MM.1S (cell line): Measurements from ENCODE around the gene ARPP21.

Source experiments
- DNase-seq: peaks from one replicate; pipeline ENCODE4 v3.0.0-alpha.2; 2015
- H2AFZ ChIP-seq: fragments of 300-600 bp; sonication (generic); 2 replicates; pipeline ENCODE4 v1.6.0; 2016; ENCODE audit warnings: antibody characterized with exemption, low read length
- H3F3A ChIP-seq: fragments of 300-600 bp; sonication (generic); 2 replicates; pipeline ENCODE4 v1.6.1; 2016; ENCODE audit warnings: mild to moderate bottlenecking, antibody characterized with exemption, low read length, moderate library complexity, mixed read lengths; ENCODE audit not compliant: insufficient read depth
- H3K27ac ChIP-seq: fragments of 300-600 bp; sonication (generic); 2 replicates; pipeline ENCODE4 v1.5.1; 2016; ENCODE audit warnings: mild to moderate bottlenecking, low read length
- H3K27me3 ChIP-seq: fragments of 300-600 bp; sonication (generic); replicated peaks from 2 replicates; pipeline ENCODE4 v1.6.0; 2016; ENCODE audit warnings: low read length; ENCODE audit not compliant: insufficient read depth
- H3K36me3 ChIP-seq: fragments of 300-600 bp; sonication (generic); replicated peaks from 2 replicates; pipeline ENCODE4 v1.6.1; 2016; ENCODE audit warnings: mild to moderate bottlenecking, low read length, mixed read lengths; ENCODE audit not compliant: insufficient read depth
- H3K4me1 ChIP-seq: fragments of 300-600 bp; sonication (generic); 2 replicates; pipeline ENCODE4 v1.6.1; 2016; ENCODE audit warnings: low read length, mixed read lengths
- H3K4me2 ChIP-seq: fragments of 300-600 bp; sonication (generic); 2 replicates; pipeline ENCODE4 v1.6.0; 2016; ENCODE audit warnings: low read depth, low read length
- H3K4me3 ChIP-seq: fragments of 300-600 bp; sonication (generic); 2 replicates; pipeline ENCODE4 v1.5.1; 2016; ENCODE audit warnings: low read length, mixed read lengths
- H3K79me2 ChIP-seq: fragments of 300-600 bp; sonication (generic); 2 replicates; pipeline ENCODE4 v1.6.1; 2016; ENCODE audit warnings: mixed run types, low read length, mixed read lengths
- H3K9ac ChIP-seq: fragments of 300-600 bp; sonication (generic); 2 replicates; pipeline ENCODE4 v1.6.1; 2016; ENCODE audit warnings: low read length, mixed read lengths
- H3K9me2 ChIP-seq: fragments of 300-600 bp; sonication (generic); replicated peaks from 2 replicates; pipeline ENCODE4 v1.6.1; 2016; ENCODE audit warnings: mild to moderate bottlenecking, low read length, mixed read lengths; ENCODE audit not compliant: insufficient read depth
- H3K9me3 ChIP-seq: fragments of 300-600 bp; sonication (generic); replicated peaks from 2 replicates; pipeline ENCODE4 v1.6.1; 2016; ENCODE audit warnings: mild to moderate bottlenecking, low read length, mixed read lengths; ENCODE audit not compliant: insufficient read depth
- H4K20me1 ChIP-seq: fragments of 300-600 bp; sonication (generic); 2 replicates; pipeline ENCODE4 v1.6.1; 2016; ENCODE audit warnings: mild to moderate bottlenecking, low read length, moderate library complexity, mixed read lengths; ENCODE audit not compliant: insufficient read depth
- EZH2 ChIP-seq: fragments of 300-600 bp; sonication (generic); optimal IDR thresholded peaks from 2 replicates; pipeline ENCODE3; 2017; ENCODE audit warnings: low read depth, mild to moderate bottlenecking, antibody characterized with exemption, low read length, mixed read lengths
- EZH2phosphoT487 ChIP-seq: fragments of 300-600 bp; sonication (generic); IDR thresholded peaks from 2 replicates; pipeline ENCODE4 v1.6.1; 2018; ENCODE audit warnings: antibody characterized with exemption, low read length
- TF ChIP-seq, protein P1 (sequence below): fragments of 300-600 bp; sonication (generic); IDR thresholded peaks from 2 replicates; pipeline ENCODE4 v1.5.1; 2016; ENCODE audit warnings: antibody characterized with exemption, low read length, mixed read lengths

Gene ARPP21

DNA sequence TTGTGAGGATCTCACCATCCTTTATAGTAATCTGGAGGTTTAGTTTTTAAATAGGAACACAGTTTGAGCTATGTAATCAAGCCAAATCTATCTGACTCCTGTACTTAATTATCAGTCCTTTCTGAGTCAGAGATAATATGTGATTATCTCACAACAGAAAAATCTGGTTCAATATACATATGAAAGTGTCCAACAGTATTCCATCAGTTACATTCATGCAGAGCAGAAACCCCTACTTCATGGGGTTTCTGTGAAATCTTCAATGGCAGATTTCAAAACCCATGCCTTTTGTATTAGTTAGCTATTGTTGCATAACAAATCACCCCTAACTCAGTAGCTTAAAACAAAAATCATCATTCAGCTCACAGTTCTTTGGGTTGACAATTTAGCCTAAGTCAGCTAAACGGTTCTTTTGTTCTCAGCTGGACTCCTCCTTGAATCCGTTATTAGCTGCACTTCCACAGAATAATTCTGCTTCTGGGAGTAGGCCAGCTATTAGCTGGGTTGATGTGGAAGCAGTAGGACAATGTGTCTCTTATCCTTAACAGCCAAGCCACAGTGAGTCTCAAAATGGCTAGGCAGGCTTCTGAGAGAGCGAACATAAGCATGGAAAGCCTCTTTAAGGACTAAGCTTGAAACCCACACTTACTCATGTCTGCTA, 42.9 kb upstream of the ARPP21 start:
- H3K4me2 ChIP-seq = no peak overlapping the region
- no peaks in the 10 kb centered on the region for H3F3A ChIP-seq
- H4K20me1 ChIP-seq = no peaks in the 10 kb centered on the region
- H3K9me2 ChIP-seq = no peaks in the 10 kb centered on the region
- H3K9ac ChIP-seq = no peak overlapping the region
- H3K4me3 ChIP-seq = no peak overlapping the region
- TF ChIP-seq EZH2 (no peak), EZH2phosphoT487 (no peak)
- TF ChIP-seq, protein P1, sequence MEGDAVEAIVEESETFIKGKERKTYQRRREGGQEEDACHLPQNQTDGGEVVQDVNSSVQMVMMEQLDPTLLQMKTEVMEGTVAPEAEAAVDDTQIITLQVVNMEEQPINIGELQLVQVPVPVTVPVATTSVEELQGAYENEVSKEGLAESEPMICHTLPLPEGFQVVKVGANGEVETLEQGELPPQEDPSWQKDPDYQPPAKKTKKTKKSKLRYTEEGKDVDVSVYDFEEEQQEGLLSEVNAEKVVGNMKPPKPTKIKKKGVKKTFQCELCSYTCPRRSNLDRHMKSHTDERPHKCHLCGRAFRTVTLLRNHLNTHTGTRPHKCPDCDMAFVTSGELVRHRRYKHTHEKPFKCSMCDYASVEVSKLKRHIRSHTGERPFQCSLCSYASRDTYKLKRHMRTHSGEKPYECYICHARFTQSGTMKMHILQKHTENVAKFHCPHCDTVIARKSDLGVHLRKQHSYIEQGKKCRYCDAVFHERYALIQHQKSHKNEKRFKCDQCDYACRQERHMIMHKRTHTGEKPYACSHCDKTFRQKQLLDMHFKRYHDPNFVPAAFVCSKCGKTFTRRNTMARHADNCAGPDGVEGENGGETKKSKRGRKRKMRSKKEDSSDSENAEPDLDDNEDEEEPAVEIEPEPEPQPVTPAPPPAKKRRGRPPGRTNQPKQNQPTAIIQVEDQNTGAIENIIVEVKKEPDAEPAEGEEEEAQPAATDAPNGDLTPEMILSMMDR = no peak
- no peak for DNase-seq
- no peaks in the 10 kb centered on the region for H3K27me3 ChIP-seq
- H3K27ac ChIP-seq = no peak overlapping the region
- H3K36me3 ChIP-seq = no peaks in the 10 kb centered on the region
- no peaks in the 10 kb centered on the region for H3K4me1 ChIP-seq
- H2AFZ ChIP-seq = no peak overlapping the region
- H3K9me3 ChIP-seq = no peaks in the 10 kb centered on the region
- no peaks in the 10 kb centered on the region for H3K79me2 ChIP-seq

DNA sequence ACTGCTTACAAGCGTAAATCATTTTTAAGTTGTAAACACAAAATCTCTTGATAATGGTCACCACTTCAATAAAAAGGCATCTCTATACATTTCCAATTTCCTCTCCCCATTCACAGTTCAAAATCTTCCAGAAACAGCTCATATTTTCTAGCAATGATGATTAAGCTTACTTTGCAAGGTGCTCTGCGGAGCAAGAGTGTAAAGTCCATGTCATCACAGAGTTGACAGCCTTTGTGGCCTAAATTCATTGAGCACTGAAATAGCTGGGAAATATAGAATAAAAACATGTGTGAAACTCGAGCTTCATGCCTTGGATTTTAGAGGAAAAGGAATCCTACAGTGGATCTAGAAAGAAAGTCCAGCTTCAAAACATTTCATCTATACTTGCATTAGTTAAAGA, 41.8 kb upstream of the ARPP21 start:
- Histone ChIP-seq H3K4me1 (no peaks in the 10 kb centered on the region), H3K36me3 (no peaks in the 10 kb centered on the region), H3F3A (no peaks in the 10 kb centered on the region), H3K9ac (no peak overlapping the region), H3K9me3 (no peaks in the 10 kb centered on the region), H3K4me2 (no peak overlapping the region), H3K27ac (no peak overlapping the region), H2AFZ (no peak overlapping the region), H3K9me2 (no peaks in the 10 kb centered on the region), H3K79me2 (no peaks in the 10 kb centered on the region), H3K4me3 (no peak overlapping the region), H4K20me1 (no peaks in the 10 kb centered on the region), H3K27me3 (no peaks in the 10 kb centered on the region)
- no peak for TF ChIP-seq EZH2phosphoT487
- TF ChIP-seq, protein P1 = no peak
- TF ChIP-seq EZH2 = no peak
- DNase-seq = no peak

DNA sequence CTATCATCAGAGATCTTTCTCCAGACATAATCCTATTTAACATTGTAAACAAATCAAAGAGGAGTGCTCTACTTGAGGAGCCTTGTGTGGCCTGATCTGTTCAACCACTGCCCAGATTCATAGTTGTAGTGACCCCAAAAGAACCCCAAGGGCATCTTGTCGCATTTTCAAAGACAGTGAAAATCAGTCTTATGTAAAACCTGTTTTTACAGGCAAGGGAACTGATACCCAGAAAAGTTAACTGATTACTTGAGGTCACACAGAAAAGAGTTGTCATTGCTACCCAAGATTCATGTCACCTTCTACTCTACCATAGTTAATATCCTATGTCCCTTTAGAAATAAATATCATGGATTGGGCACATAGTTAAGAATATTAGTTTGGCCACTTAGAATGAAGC, 40.5 kb upstream of the ARPP21 start:
- no peak overlapping the region for H3K4me3 ChIP-seq
- no peak overlapping the region for H2AFZ ChIP-seq
- H3K4me2 ChIP-seq = no peak overlapping the region
- no peaks in the 10 kb centered on the region for H3F3A ChIP-seq
- H3K9ac ChIP-seq = no peak overlapping the region
- no peaks in the 10 kb centered on the region for H3K9me3 ChIP-seq
- H3K27ac ChIP-seq = no peak overlapping the region
- TF ChIP-seq EZH2 (no peak), EZH2phosphoT487 (no peak)
- TF ChIP-seq, protein P1 = no peak
- H3K9me2 ChIP-seq = no peaks in the 10 kb centered on the region
- H3K4me1 ChIP-seq = no peaks in the 10 kb centered on the region
- no peaks in the 10 kb centered on the region for H3K79me2 ChIP-seq
- no peaks in the 10 kb centered on the region for H3K27me3 ChIP-seq
- no peaks in the 10 kb centered on the region for H3K36me3 ChIP-seq
- DNase-seq = no peak
- H4K20me1 ChIP-seq = no peaks in the 10 kb centered on the region
